Measurements from ENCODE around the gene GLUD2. TPM values are rescaled to one million over a fixed set of nuclear protein-coding genes. Genes with fewer than 3 reads are reported as not detected.

GLUD2 gene
- total RNA-seq, 1 experiment from 2014 or later: 1.0 TPM

DNA sequence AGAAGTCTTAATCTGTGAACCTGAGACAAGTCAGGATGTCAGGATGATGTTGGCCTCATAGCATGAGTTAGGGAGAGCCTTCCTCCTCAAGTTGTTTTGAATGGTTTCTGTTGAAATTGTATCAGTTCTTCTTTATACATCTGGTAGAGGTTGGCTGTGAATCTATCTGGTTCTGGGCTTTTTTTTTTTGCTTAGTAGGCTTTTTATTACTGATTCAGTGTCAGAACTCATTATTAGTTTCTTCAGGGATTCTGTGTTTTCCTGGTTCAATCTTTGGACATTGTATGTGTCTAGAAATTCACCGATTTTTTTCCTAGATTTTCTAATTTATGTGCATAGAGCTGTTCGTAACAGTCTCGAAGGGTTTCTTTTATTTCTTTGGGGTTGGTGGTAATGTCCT is 14.9 kb downstream of the GLUD2 start:
- no peak for DNase-seq
- Histone ChIP-seq H2BK20ac (ENCODE audit: low read depth, low read length, poor library complexity, severe bottlenecking) (no peak overlapping the region), H3K23ac (ENCODE audit: insufficient read length, low read depth, low read length) (no peak overlapping the region), H4K91ac (ENCODE audit: insufficient read length, low read depth, low read length) (no peak overlapping the region), H3K79me1 (ENCODE audit: insufficient read depth, low read depth, low read length, poor library complexity, severe bottlenecking) (no peaks in the 10 kb centered on the region), H3K79me2 (ENCODE audit: insufficient read depth, low read length) (no peaks in the 10 kb centered on the region), H3K9me3 (ENCODE audit: control insufficient read depth, low read depth, low read length) (peaks cover 8% of the 10 kb centered on the region), H2BK120ac (ENCODE audit: low read depth, low read length, poor library complexity, severe bottlenecking) (no peak overlapping the region), H3K4me1 (ENCODE audit: insufficient read depth, low read length) (no peaks in the 10 kb centered on the region), H2AK5ac (ENCODE audit: insufficient read length, low read length) (no peak overlapping the region), H3K56ac (ENCODE audit: insufficient read length, low read depth, low read length) (no peak overlapping the region), H3K27me3 (ENCODE audit: insufficient read depth, low read length) (no peaks in the 10 kb centered on the region), H3K4ac (ENCODE audit: low read depth, low read length) (no peak overlapping the region), H4K20me1 (ENCODE audit: control insufficient read depth, insufficient read depth, insufficient read length) (no peaks in the 10 kb centered on the region), H3K4me2 (ENCODE audit: insufficient read depth, insufficient read length, low read length) (no peak overlapping the region), H2BK5ac (ENCODE audit: insufficient read length, low read length) (no peak overlapping the region), H2BK15ac (ENCODE audit: low read depth, low read length) (no peak overlapping the region), H3K27ac (ENCODE audit: insufficient read length, low read depth, low read length) (no peak overlapping the region), H2BK12ac (ENCODE audit: insufficient read length, low read depth, low read length) (no peak overlapping the region), H3K23me2 (ENCODE audit: insufficient read length, low read depth, low read length, poor library complexity, severe bottlenecking) (no peaks in the 10 kb centered on the region), H3K18ac (ENCODE audit: insufficient read length, low read depth, low read length) (no peak overlapping the region), H2AFZ (ENCODE audit: low read length) (no peak overlapping the region), H4K5ac (ENCODE audit: insufficient read length, low read depth, low read length) (no peak overlapping the region), H3K9ac (ENCODE audit: extremely low read depth, insufficient read length, low read length) (no peak overlapping the region), H3K14ac (ENCODE audit: insufficient read depth, low read length) (no peak overlapping the region), H4K8ac (replicated peaks; ENCODE audit: insufficient read length, low read depth, low read length) (no peak overlapping the region), H3T11ph (ENCODE audit: low read length) (no peak overlapping the region)
- no peak overlapping the region for H3K27ac Mint-ChIP-seq
- H3K27me3 Mint-ChIP-seq (ENCODE audit: low read depth): peaks cover 4% of the 10 kb centered on the region
- H3K4me3 Mint-ChIP-seq: no peak overlapping the region
- H3K36me3 Mint-ChIP-seq (ENCODE audit: insufficient read depth in 1 of 3, low read depth in 3 of 3): no peaks in the 10 kb centered on the region; a peak in 3 of 7 replicates
- WGBS (ENCODE audit: extremely low coverage, insufficient read length, low lambda C conversion rate): no CpG with 5 or more reads among the region's 3 CpGs
- H3K9me3 Mint-ChIP-seq: peaks cover 78 to 90% of the 10 kb centered on the region in 2 experiments
- TF ChIP-seq, protein P1, sequence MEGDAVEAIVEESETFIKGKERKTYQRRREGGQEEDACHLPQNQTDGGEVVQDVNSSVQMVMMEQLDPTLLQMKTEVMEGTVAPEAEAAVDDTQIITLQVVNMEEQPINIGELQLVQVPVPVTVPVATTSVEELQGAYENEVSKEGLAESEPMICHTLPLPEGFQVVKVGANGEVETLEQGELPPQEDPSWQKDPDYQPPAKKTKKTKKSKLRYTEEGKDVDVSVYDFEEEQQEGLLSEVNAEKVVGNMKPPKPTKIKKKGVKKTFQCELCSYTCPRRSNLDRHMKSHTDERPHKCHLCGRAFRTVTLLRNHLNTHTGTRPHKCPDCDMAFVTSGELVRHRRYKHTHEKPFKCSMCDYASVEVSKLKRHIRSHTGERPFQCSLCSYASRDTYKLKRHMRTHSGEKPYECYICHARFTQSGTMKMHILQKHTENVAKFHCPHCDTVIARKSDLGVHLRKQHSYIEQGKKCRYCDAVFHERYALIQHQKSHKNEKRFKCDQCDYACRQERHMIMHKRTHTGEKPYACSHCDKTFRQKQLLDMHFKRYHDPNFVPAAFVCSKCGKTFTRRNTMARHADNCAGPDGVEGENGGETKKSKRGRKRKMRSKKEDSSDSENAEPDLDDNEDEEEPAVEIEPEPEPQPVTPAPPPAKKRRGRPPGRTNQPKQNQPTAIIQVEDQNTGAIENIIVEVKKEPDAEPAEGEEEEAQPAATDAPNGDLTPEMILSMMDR (conservative IDR thresholded peaks at IDR 0.05): no peak
- H3K4me1 Mint-ChIP-seq: no peaks in the 10 kb centered on the region

Data from H9 (cell line).